ENCODE measurements around the gene SLC22A12. TPM values are rescaled to one million over a fixed set of nuclear protein-coding genes. Genes with fewer than 3 reads are reported as not detected.

Gene SLC22A12
- total and polyA plus RNA-seq, 3 experiments from 2014 or later = not detected

DNA sequence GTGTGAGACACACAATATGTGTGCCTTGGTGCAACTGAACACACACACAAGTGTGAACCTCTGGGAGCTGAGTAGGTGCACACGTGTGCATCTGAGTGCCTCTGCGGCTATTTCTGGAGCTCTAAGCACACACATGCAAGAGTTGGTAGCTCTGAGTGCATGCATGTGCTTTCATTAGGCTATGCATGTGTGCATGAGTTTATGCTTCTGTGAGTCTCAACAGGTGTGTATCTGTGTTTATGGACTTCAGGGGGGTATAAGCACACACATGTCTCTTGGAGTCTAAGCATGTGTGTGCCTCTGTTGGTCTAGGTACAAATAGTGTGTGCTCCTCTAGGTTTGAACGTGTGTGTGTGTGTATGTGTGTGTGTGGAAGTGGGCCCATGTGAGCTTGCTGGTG is 25.8 kb downstream of the SLC22A12 start:
- ChIA-PET POLR2A (no interaction called here), CTCF (no interaction called here)
- H3K27me3 ChIP-seq (ENCODE audit: insufficient read depth, low read length, poor library complexity, severe bottlenecking) = no peaks in the 10 kb centered on the region
- no peaks in the 10 kb centered on the region for H3K9me3 Mint-ChIP-seq
- peaks cover 0 to 7% (median 1%) of the 10 kb centered on the region in 3 donors for H3K4me1 Mint-ChIP-seq
- H3K36me3 ChIP-seq (ENCODE audit: insufficient read depth, low read length) = no peaks in the 10 kb centered on the region
- no peak overlapping the region for H3K4me3 ChIP-seq (ENCODE audit: low read length)
- H3K27ac Mint-ChIP-seq = no peak overlapping the region
- H3K36me3 Mint-ChIP-seq = no peaks in the 10 kb centered on the region
- H3K27ac ChIP-seq (ENCODE audit: low read depth, low read length) = no peak overlapping the region
- H3K4me3 Mint-ChIP-seq = peak overlapping the region in 1 of 7 donors; percentile 70
- no peaks in the 10 kb centered on the region for H3K9me3 ChIP-seq (ENCODE audit: low read length)
- H3K27me3 Mint-ChIP-seq = no peaks in the 10 kb centered on the region
- H3K4me1 ChIP-seq (ENCODE audit: insufficient read depth, low read length) = no peaks in the 10 kb centered on the region
- DNase-seq = no peak

DNA sequence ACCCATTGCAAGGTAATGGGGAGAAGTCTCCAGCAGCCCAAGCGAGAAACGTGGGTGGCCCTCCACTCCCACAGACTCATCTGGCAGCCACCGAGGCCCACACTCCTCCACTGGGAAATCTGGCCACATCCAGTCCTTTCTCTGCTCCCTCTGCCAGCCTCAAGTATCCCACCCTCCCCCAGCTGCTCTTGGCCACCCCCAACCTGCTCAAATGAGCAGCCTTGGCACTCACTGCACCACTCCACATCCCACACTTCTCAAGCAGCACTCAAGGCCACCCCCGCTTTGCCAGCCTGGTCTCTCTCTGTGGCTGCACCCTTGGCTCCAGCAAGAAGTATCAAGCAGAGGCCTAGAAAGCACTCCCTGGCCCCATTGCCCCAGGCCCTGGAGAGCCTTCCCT is 28.2 kb downstream of the SLC22A12 start:
- Mint-ChIP-seq H3K27ac (peak overlapping the region in 1 of 8 donors; percentile 54), H3K4me3 (no peak overlapping the region), H3K9me3 (no peaks in the 10 kb centered on the region), H3K36me3 (no peaks in the 10 kb centered on the region), H3K4me1 (no peaks in the 10 kb centered on the region), H3K27me3 (no peaks in the 10 kb centered on the region)
- no peaks in the 10 kb centered on the region for H3K9me3 ChIP-seq (ENCODE audit: low read length)
- no peaks in the 10 kb centered on the region for H3K4me1 ChIP-seq (ENCODE audit: insufficient read depth, low read length)
- DNase-seq = no peak
- no peak overlapping the region for H3K27ac ChIP-seq (ENCODE audit: low read depth, low read length)
- no peak overlapping the region for H3K4me3 ChIP-seq (ENCODE audit: low read length)
- no peaks in the 10 kb centered on the region for H3K27me3 ChIP-seq (ENCODE audit: insufficient read depth, low read length, poor library complexity, severe bottlenecking)
- POLR2A ChIA-PET = no interaction called here
- CTCF ChIA-PET = no interaction called here
- no peaks in the 10 kb centered on the region for H3K36me3 ChIP-seq (ENCODE audit: insufficient read depth, low read length)

DNA sequence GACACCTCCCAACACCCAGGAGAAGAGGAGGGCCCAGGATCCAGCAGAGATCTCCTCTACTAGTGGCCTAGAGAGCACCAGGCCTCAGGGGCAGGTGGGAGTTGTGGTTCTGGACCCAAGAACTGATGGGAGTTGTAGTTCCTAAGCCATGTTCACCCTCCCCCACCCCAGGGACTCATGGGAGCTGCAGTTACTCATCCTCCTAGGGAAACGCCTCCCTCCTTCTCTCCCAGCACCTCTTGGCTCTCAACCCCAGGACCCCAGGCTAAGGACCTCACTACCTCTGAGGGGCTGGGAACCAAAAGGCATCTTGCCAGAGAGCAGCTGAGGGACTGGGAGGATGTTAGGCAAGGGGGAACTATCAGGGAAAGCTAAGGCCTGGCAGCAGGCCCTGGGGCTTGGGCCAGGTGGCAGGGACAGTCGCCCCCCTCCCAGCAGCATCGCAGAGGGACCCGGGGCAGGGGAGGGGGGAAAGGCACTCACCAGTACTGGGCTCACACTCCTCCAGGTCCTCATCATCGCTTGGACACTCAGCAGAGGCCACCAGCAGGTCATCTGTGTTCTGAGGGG is 28.9 kb downstream of the SLC22A12 start:
- Histone ChIP-seq H3K36me3 (ENCODE audit: insufficient read depth, low read length) (no peaks in the 10 kb centered on the region), H3K4me3 (ENCODE audit: low read length) (no peak overlapping the region), H3K4me1 (ENCODE audit: insufficient read depth, low read length) (no peaks in the 10 kb centered on the region), H3K9me3 (ENCODE audit: low read length) (no peaks in the 10 kb centered on the region), H3K27me3 (ENCODE audit: insufficient read depth, low read length, poor library complexity, severe bottlenecking) (no peaks in the 10 kb centered on the region), H3K27ac (ENCODE audit: low read depth, low read length) (no peak overlapping the region)
- no peaks in the 10 kb centered on the region for H3K9me3 Mint-ChIP-seq
- CTCF ChIA-PET = no interaction called here
- H3K4me1 Mint-ChIP-seq = no peaks in the 10 kb centered on the region
- no peaks in the 10 kb centered on the region for H3K36me3 Mint-ChIP-seq
- no peaks in the 10 kb centered on the region for H3K27me3 Mint-ChIP-seq
- POLR2A ChIA-PET = no interaction called here
- H3K4me3 Mint-ChIP-seq = no peak overlapping the region
- no peak for DNase-seq
- no peak overlapping the region for H3K27ac Mint-ChIP-seq

DNA sequence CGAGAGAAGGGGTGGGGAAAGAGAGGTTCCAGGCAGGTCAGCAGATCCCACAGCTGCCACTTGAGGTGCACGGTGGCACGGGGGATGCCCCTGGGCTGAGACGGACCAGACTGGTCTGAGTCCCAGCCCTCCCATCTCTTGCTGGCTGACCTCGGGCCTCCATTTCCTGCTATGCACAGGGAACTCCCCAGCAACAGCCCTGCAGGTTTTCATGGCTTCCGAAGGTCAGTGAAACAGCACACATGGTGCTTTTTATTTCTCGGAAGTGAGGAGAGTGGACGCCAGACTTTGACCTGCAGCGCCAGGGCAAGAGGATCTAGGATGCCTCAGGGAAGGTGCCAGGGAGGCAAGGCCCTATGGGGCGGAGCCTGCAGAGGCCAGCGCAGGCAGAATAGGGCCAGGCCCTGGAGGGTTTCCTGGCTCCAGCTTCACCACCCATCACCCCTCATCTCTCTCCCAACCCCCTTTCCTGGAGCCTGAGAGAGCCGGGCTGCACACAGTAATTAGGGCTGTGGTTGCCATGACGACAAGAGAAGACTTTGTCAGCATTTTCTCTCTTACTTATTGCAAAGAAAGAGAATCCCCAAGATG is 29.5 kb downstream of the SLC22A12 start:
- Histone ChIP-seq H3K4me1 (ENCODE audit: insufficient read depth, low read length) (no peaks in the 10 kb centered on the region), H3K27me3 (ENCODE audit: insufficient read depth, low read length, poor library complexity, severe bottlenecking) (no peaks in the 10 kb centered on the region), H3K36me3 (ENCODE audit: insufficient read depth, low read length) (no peaks in the 10 kb centered on the region), H3K27ac (ENCODE audit: low read depth, low read length) (no peak overlapping the region), H3K4me3 (ENCODE audit: low read length) (no peak overlapping the region), H3K9me3 (ENCODE audit: low read length) (no peaks in the 10 kb centered on the region)
- CTCF ChIA-PET = no interaction called here
- no peaks in the 10 kb centered on the region for H3K9me3 Mint-ChIP-seq
- H3K27ac Mint-ChIP-seq = peak overlapping the region in 1 of 8 donors; percentile 77
- H3K27me3 Mint-ChIP-seq = no peaks in the 10 kb centered on the region
- H3K4me3 Mint-ChIP-seq = no peak overlapping the region
- DNase-seq = no peak
- POLR2A ChIA-PET = no interaction called here
- no peaks in the 10 kb centered on the region for H3K4me1 Mint-ChIP-seq
- no peaks in the 10 kb centered on the region for H3K36me3 Mint-ChIP-seq

DNA sequence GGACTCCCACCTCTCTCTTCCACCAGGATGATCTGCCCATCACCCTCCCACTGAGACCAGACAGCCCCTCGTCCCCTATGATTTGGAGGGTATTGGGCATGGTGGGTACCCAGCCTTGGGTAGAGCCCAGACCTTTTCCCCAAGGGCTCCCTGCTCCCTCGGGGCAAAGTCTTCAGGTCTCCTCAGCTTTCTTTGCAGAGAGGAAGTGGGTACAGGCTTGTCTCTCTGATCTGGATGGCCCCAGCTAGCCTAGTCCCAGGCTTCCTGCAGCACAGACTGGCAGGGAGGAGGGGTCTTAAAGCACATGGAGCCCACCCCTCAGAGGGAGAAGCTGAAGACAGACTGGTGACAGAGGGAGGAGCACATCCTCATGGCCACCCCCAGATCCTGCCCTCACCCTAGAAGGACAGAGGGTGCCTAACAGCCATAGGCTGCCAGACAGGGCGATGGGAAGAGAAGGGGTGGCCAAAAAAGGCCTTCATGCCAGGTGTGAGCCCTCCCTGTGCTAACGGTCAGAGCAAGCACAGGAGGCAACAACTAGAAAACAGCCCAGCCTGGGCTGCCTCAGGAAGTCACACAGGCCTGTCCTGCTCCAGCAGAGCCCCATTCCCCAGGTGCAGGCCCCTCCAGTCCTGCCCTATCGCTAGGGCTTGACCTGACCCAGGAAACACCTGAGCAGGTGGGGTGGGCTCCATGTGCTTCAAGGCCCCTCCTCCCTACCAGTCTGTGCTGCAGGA is 30.4 kb downstream of the SLC22A12 start:
- H3K36me3 Mint-ChIP-seq = no peaks in the 10 kb centered on the region
- no peak overlapping the region for H3K4me3 Mint-ChIP-seq
- CTCF ChIA-PET = no interaction called here
- no peak for DNase-seq
- H3K27ac Mint-ChIP-seq = no peak overlapping the region
- no peaks in the 10 kb centered on the region for H3K4me1 Mint-ChIP-seq
- Histone ChIP-seq H3K36me3 (ENCODE audit: insufficient read depth, low read length) (no peaks in the 10 kb centered on the region), H3K27me3 (ENCODE audit: insufficient read depth, low read length, poor library complexity, severe bottlenecking) (no peaks in the 10 kb centered on the region), H3K27ac (ENCODE audit: low read depth, low read length) (no peak overlapping the region), H3K4me1 (ENCODE audit: insufficient read depth, low read length) (no peaks in the 10 kb centered on the region), H3K4me3 (ENCODE audit: low read length) (no peak overlapping the region), H3K9me3 (ENCODE audit: low read length) (no peaks in the 10 kb centered on the region)
- H3K9me3 Mint-ChIP-seq = no peaks in the 10 kb centered on the region
- no peaks in the 10 kb centered on the region for H3K27me3 Mint-ChIP-seq
- POLR2A ChIA-PET = no interaction called here

DNA sequence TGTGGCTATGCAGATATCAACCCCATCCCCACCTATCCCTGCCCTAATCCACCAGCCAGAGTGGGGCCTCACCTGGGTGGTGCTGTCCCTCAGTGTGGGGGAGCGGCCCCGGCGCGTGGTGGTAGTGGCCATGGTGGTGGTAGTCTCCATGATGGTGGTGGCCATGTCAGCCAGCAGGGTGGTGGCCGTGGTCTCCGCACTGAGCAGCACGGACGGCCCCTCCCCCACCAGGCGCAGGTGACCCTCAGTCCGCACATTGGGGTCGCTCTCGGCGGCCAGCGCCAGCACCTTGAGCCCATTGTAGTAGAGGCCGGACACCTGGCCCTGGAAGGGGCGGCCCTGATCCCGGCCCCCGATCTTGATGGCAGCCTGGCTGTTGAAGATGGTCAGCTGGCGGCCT is 31.7 kb downstream of the SLC22A12 start:
- Histone ChIP-seq H3K9me3 (ENCODE audit: low read length) (no peaks in the 10 kb centered on the region), H3K36me3 (ENCODE audit: insufficient read depth, low read length) (no peaks in the 10 kb centered on the region), H3K27ac (ENCODE audit: low read depth, low read length) (no peak overlapping the region), H3K4me1 (ENCODE audit: insufficient read depth, low read length) (no peaks in the 10 kb centered on the region), H3K27me3 (ENCODE audit: insufficient read depth, low read length, poor library complexity, severe bottlenecking) (no peaks in the 10 kb centered on the region), H3K4me3 (ENCODE audit: low read length) (no peak overlapping the region)
- POLR2A ChIA-PET = no interaction called here
- DNase-seq = no peak
- H3K4me1 Mint-ChIP-seq = no peaks in the 10 kb centered on the region
- no peaks in the 10 kb centered on the region for H3K9me3 Mint-ChIP-seq
- CTCF ChIA-PET = no interaction called here
- no peak overlapping the region for H3K27ac Mint-ChIP-seq
- H3K4me3 Mint-ChIP-seq = no peak overlapping the region
- no peaks in the 10 kb centered on the region for H3K36me3 Mint-ChIP-seq
- H3K27me3 Mint-ChIP-seq = no peaks in the 10 kb centered on the region

DNA sequence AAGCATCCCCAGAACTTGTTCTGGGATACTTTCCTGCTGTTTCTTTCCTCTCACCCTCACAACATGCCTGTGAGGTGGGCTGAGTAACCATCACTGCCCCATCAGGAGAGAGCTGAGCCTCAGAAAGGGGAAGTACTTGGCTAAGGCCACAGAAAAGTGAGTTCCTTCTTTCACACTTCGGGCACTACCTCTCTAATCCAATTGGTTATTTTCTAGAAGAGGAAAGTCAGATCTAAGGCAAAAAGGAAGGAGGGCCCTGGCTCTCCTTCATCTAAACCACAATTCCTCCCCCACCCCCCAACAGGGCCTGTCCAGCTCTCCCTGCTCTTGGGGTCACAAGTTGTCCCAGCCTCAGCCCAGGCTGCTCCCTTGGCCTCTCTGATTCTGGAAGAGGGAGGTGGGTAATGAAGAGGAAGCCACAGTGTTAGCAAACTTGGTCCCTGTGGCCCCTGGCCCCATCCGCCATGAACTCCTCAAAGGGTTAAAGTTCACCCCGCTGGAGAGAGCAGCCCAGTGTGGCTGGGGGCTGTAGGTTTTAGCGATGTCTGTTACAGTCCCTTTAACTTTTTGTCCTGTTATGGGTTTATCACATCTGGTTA is 34.0 kb downstream of the SLC22A12 start:
- ChIA-PET POLR2A (no interaction called here), CTCF (no interaction called here)
- no peaks in the 10 kb centered on the region for H3K4me1 ChIP-seq (ENCODE audit: insufficient read depth, low read length)
- no peaks in the 10 kb centered on the region for H3K27me3 ChIP-seq (ENCODE audit: insufficient read depth, low read length, poor library complexity, severe bottlenecking)
- H3K36me3 ChIP-seq (ENCODE audit: insufficient read depth, low read length) = no peaks in the 10 kb centered on the region
- no peaks in the 10 kb centered on the region for H3K9me3 ChIP-seq (ENCODE audit: low read length)
- H3K27ac Mint-ChIP-seq = peak overlapping the region in 2 of 8 donors; percentile 47
- no peak overlapping the region for H3K4me3 Mint-ChIP-seq
- no peaks in the 10 kb centered on the region for H3K9me3 Mint-ChIP-seq
- no peak for DNase-seq
- no peaks in the 10 kb centered on the region for H3K36me3 Mint-ChIP-seq
- H3K27ac ChIP-seq (ENCODE audit: low read depth, low read length) = no peak overlapping the region
- no peak overlapping the region for H3K4me3 ChIP-seq (ENCODE audit: low read length)
- H3K4me1 Mint-ChIP-seq = no peaks in the 10 kb centered on the region
- H3K27me3 Mint-ChIP-seq = no peaks in the 10 kb centered on the region

DNA sequence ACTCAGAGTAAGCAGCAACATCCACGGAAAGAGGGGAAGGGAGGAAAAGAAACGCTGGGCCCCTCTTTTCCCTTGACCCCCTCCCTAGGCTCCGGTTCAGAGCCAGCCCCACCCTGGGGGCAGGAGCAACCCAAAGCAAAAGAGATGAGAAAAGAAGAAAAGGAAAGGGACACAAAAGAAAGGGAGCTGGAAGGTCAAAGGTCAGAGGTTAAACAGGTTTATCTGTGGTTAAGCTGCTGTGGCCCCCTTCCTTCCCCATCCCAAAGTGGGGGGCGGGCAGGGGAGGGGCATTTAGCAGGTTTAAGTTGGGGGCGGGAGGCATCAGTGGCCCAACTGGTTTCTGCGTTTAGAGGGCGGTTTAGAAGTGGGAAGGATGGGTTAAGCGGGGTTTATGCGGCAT is 35.6 kb downstream of the SLC22A12 start:
- H3K4me3 ChIP-seq (ENCODE audit: low read length) = no peak overlapping the region
- CTCF ChIA-PET = no interaction called here
- no peaks in the 10 kb centered on the region for H3K9me3 Mint-ChIP-seq
- H3K27me3 ChIP-seq (ENCODE audit: insufficient read depth, low read length, poor library complexity, severe bottlenecking) = no peaks in the 10 kb centered on the region
- DNase-seq = no peak
- peaks cover 0 to 2% of the 10 kb centered on the region in 2 donors for H3K27me3 Mint-ChIP-seq
- H3K27ac ChIP-seq (ENCODE audit: low read depth, low read length) = no peak overlapping the region
- no peaks in the 10 kb centered on the region for H3K4me1 Mint-ChIP-seq
- H3K4me1 ChIP-seq (ENCODE audit: insufficient read depth, low read length) = no peaks in the 10 kb centered on the region
- peak overlapping the region in 1 of 8 donors; percentile 68 for H3K27ac Mint-ChIP-seq
- no peak overlapping the region for H3K4me3 Mint-ChIP-seq
- H3K9me3 ChIP-seq (ENCODE audit: low read length) = no peaks in the 10 kb centered on the region
- POLR2A ChIA-PET = no interaction called here
- H3K36me3 ChIP-seq (ENCODE audit: insufficient read depth, low read length) = no peaks in the 10 kb centered on the region
- no peaks in the 10 kb centered on the region for H3K36me3 Mint-ChIP-seq

Measured in CD8-positive, alpha-beta memory T cell (primary cell).